HG03439 (cell line): Measurements from ENCODE around the gene FXYD6.
"Not testable (repeated sequence)": the region's sequence is repeated elsewhere in the genome, so short reads cannot be mapped to it uniquely, and the experiment has no call there.

Experiments
- ATAC-seq: cut with Tn5 transposase; IDR thresholded peaks from one replicate; pipeline ENCODE4 v1.9.1; 2021; ENCODE audit warnings: mild to moderate bottlenecking, moderate library complexity; ENCODE audit not compliant: unreplicated experiment

The FXYD6 gene

GRCh38 chr11:117876341-117877119, at the start of gene FXYD6:
Gene FXYD6, minus strand, starts transcription at chr11:117876658. Its CDS starts 33,882 bp downstream, at chr11:117842776.
- no peak for ATAC-seq

- ATAC-seq: not testable (repeated sequence)
Observed at GRCh38 chr11:117926166-117926565, 49.7 kb upstream of the FXYD6 start.

- ATAC-seq: no peak
Observed at GRCh38 chr11:117925198-117925925, 48.9 kb upstream of the FXYD6 start.

- no peak for ATAC-seq
Observed at GRCh38 chr11:117924631-117925170, 48.2 kb upstream of the FXYD6 start.

- no peak for ATAC-seq
Observed at GRCh38 chr11:117923773-117924172, 47.3 kb upstream of the FXYD6 start.

GRCh38 chr11:117923275-117923674, 46.8 kb upstream of the FXYD6 start:
- no peak for ATAC-seq

GRCh38 chr11:117921893-117922292, 45.4 kb upstream of the FXYD6 start:
- no peak for ATAC-seq

GRCh38 chr11:117921456-117921855, 45.0 kb upstream of the FXYD6 start:
- ATAC-seq: no peak

GRCh38 chr11:117919781-117920221, 43.3 kb upstream of the FXYD6 start:
- ATAC-seq: no peak

- ATAC-seq: no peak
Observed at GRCh38 chr11:117919341-117919740, 42.9 kb upstream of the FXYD6 start.

GRCh38 chr11:117918366-117919255, 42.2 kb upstream of the FXYD6 start:
- ATAC-seq: no peak

GRCh38 chr11:117917591-117918151, 41.2 kb upstream of the FXYD6 start:
- no peak for ATAC-seq

GRCh38 chr11:117916956-117917355, 40.5 kb upstream of the FXYD6 start:
- ATAC-seq: no peak

GRCh38 chr11:117915672-117916235, 39.3 kb upstream of the FXYD6 start:
- ATAC-seq: no peak

- no peak for ATAC-seq
Observed at GRCh38 chr11:117914991-117915618, 38.6 kb upstream of the FXYD6 start.

GRCh38 chr11:117914398-117914761, 37.9 kb upstream of the FXYD6 start:
- ATAC-seq: no peak

GRCh38 chr11:117913736-117914397, 37.4 kb upstream of the FXYD6 start:
- no peak for ATAC-seq

- ATAC-seq: no peak
Observed at GRCh38 chr11:117912497-117912896, 36.0 kb upstream of the FXYD6 start.

GRCh38 chr11:117911694-117912093, 35.2 kb upstream of the FXYD6 start:
- no peak for ATAC-seq
